Stomach (tissue), 9 donors: ENCODE measurements around the gene ATXN7L1. TPM values are rescaled to one million over a fixed set of nuclear protein-coding genes. Genes with fewer than 3 reads are reported as not detected.

Experiments used
- DNase-seq, 2 donors: peaks; one replicate each; pipeline versions ENCODE4 v3.0.0 to v3.0.0-alpha.2; 2013 to 2019
- H3K27ac ChIP-seq, 5 donors: fragments of 200-600 bp in 4 of 5; sonication (generic) in 4 of 5; one replicate each; pipeline ENCODE4 v1.5.1; 2013 to 2019; ENCODE audit warnings: mild to moderate bottlenecking in 1 of 5, moderate library complexity in 1 of 5
- H3K27me3 ChIP-seq, 3 donors: fragments of 200-600 bp; sonication (generic); one replicate each; pipeline ENCODE4 v1.5.1; 2017 to 2019; ENCODE audit warnings: mixed run types in 1 of 3
- H3K36me3 ChIP-seq, 4 donors: fragments of 200-600 bp; sonication (generic); 1 replicate in 3 of 4; 2 replicates in 1 of 4; pipeline ENCODE4 v1.5.1; 2016 to 2019
- H3K4me1 ChIP-seq, 4 donors: fragments of 200-600 bp; sonication (generic); one replicate each; pipeline ENCODE4 v1.5.1; 2016 to 2019
- H3K4me3 ChIP-seq, 4 donors: fragments of 200-600 bp; sonication (generic) in 3 of 4; one replicate each; pipeline ENCODE4 v1.5.1; 2016 to 2019; ENCODE audit warnings: mild to moderate bottlenecking in 1 of 4
- H3K9me3 ChIP-seq, 4 donors: fragments of 200-600 bp; sonication (generic); one replicate each; pipeline ENCODE4 v1.5.1; 2016 to 2019
- CTCF ChIP-seq, 7 experiments: fragments of 450-650 bp in 4 of 7; fragments of 200-600 bp in 3 of 7; sonication (generic) in 3 of 7; IDR thresholded peaks; one replicate each; pipeline ENCODE4 v1.5.1; 2016 to 2019; ENCODE audit warnings: antibody characterized with exemption in 7 of 7, control low read depth in 2 of 7, mild to moderate bottlenecking in 1 of 7
- EP300 ChIP-seq: sonication (generic); formaldehyde crosslinking; IDR thresholded peaks from one replicate; pipeline ENCODE4 v1.6.1; 2017; ENCODE audit warnings: antibody characterized with exemption
- POLR2A ChIP-seq, 4 donors: fragments of 450-650 bp; IDR thresholded peaks; one replicate each; pipeline ENCODE4 v1.6.1; 2016; ENCODE audit warnings: antibody characterized with exemption in 4 of 4, control low read depth in 2 of 4, mild to moderate bottlenecking in 1 of 4, moderate library complexity in 1 of 4
- POLR2AphosphoS5 ChIP-seq, 3 donors: sonication (generic); formaldehyde crosslinking; IDR thresholded peaks; one replicate each; pipeline ENCODE4 v1.6.1; 2016; ENCODE audit warnings: antibody characterized with exemption in 3 of 3
- WGBS, 5 donors: extraction: QIAGEN DNeasy Blood & Tissue Kit in 3 of 5; methylation state at CpG; one replicate each; pipeline versions ENCODE4 v1.1.5 to v1.1.7; 2013 to 2018; 5-methylcytosine and 5-hydroxymethylcytosine counted together
- intact Hi-C: fragments of 100-400 bp; cut with DNase I; formaldehyde crosslinking; loops from one replicate; pipeline ENCODE4 v1.15.1; 2023; ENCODE audit warnings: low total_unique reads
- polyA plus RNA-seq, 3 donors: library from polyadenylated mRNA; stranded (reverse); fragments of 200-250 nt; gene quantifications; one replicate each; pipeline ENCODE4 v1.2.3, GENCODE V29; 2013
- total RNA-seq, 5 donors: library from RNA; depleted of rRNA; stranded (reverse); fragments of >200 nt; gene quantifications; one replicate each; pipeline versions ENCODE4 v1.1.0 to v1.2.3, GENCODE V29; 2014 to 2016
- donor health status: healthy with polysubstance abuse.
- donor health status: Bipolar disorder and iron deficiency.
- donor health status: healthy.

ATXN7L1 gene
- total and polyA plus RNA-seq, 8 donors: 3.8 to 92.2 (median 8.8) TPM

GRCh38 chr7:105877736-105878135 lies 1.3 kb upstream of the ATXN7L1 start:
- peak in 1 of 2 donors; percentile 39 for DNase-seq
- TF ChIP-seq CTCF (IDR thresholded peaks at IDR 0.05): no peak
- TF ChIP-seq POLR2AphosphoS5 (IDR thresholded peaks at IDR 0.05): no peak
- no peak for TF ChIP-seq POLR2A (IDR thresholded peaks at IDR 0.05)
- no peak for TF ChIP-seq EP300

DNA sequence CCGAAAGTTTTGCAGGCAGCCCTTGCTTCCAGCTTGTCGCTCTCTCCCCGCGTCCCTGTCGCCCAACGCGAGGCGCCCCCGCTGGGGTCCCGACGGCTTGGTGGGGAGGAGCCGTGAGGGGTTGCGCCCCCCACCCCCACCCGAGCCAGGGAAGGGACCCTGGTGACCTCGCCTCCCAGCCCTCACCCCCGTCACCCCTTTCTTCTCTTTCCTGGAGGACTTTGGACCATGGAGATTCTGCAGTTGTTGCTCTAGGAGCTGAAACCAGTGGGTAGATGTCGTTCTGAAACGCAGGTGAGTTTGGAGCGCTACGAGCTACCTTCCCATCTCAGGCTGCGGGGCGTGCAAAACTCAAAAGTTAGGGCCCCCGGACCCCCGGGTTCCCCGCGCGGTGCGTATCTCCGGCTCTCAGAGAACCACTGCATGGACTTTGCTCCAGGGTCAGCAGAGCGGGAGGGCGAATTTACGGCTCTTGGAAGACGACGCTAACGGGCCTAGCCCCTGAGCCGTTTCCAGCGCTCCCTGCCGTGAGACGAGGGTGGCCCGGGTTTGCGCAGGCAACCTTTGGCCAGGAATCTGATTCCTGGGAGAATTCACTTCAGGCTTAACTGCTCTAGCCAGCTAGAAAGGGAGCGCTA lies 684 bp upstream of the ATXN7L1 start:
- Histone ChIP-seq H3K4me3 (peak overlapping the region; percentile 76 to 89 (median 79)), H3K27me3 (peaks cover 0 to 3% (median 0%) of the 10 kb centered on the region in 3 donors), H3K27ac (peak overlapping the region; percentile 65 to 88 (median 78)), H3K36me3 (peaks cover 0 to 5% (median 0%) of the 10 kb centered on the region in 4 donors), H3K9me3 (no peaks in the 10 kb centered on the region), H3K4me1 (peaks cover 27 to 63% (median 48%) of the 10 kb centered on the region in 4 donors)
- WGBS, 5 donors: 0 to 4% (median 3%) methylated on average over 26 to 42 of the region's 42 CpGs
- TF ChIP-seq CTCF (IDR thresholded peaks at IDR 0.05) (no peak), POLR2A (IDR thresholded peaks at IDR 0.05) (no peak), POLR2AphosphoS5 (IDR thresholded peaks at IDR 0.05) (no peak), EP300 (no peak)
- peak; percentile 52 to 81 for DNase-seq
- intact Hi-C loops: no loop called here

More at GRCh38 chr7:105877736-105878135, 1.3 kb upstream of the ATXN7L1 start:
- no peaks in the 10 kb centered on the region for H3K9me3 ChIP-seq
- H3K36me3 ChIP-seq: peaks cover 0 to 5% (median 0%) of the 10 kb centered on the region in 4 donors
- peak overlapping the region; percentile 26 to 88 (median 78) for H3K27ac ChIP-seq
- H3K27me3 ChIP-seq: peaks cover 0 to 3% (median 0%) of the 10 kb centered on the region in 3 donors
- peak overlapping the region; percentile 76 to 89 (median 79) for H3K4me3 ChIP-seq
- H3K4me1 ChIP-seq: peaks cover 27 to 63% (median 48%) of the 10 kb centered on the region in 4 donors
- intact Hi-C loops: no loop called here
- 19 to 45% (median 34%) methylated on average over 10 of the region's 10 CpGs for WGBS, 5 donors

DNA sequence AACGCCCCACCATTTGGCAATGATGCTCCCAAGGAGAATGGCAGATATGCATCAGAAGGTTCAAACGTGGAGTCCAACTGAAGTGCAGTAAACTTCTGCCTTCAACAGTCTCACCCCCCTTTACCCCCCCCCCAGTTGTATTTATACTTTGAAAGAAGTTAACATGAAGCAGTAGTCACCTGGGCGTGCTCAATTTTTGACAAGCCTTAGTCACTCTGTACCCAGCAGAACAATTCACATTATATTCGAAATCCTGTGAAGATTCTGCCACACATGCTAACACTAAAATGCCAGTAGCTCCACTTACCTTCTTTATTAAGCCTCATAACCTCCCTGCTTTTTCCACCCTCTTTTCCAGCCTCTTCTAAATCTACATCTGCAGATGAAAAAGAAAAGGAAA lies 894 bp downstream of the ATXN7L1 start:
- DNase-seq: peak in 1 of 2 donors; percentile 26
- H3K4me1 ChIP-seq: peaks cover 23 to 49% (median 38%) of the 10 kb centered on the region in 4 donors
- peaks cover 0 to 5% (median 0%) of the 10 kb centered on the region in 4 donors for H3K36me3 ChIP-seq
- H3K27me3 ChIP-seq: peaks cover 0 to 3% (median 0%) of the 10 kb centered on the region in 3 donors
- H3K9me3 ChIP-seq: no peaks in the 10 kb centered on the region
- peak overlapping the region; percentile 58 to 89 (median 77) for H3K4me3 ChIP-seq
- no peak for TF ChIP-seq EP300
- TF ChIP-seq CTCF (IDR thresholded peaks at IDR 0.05): no peak
- TF ChIP-seq POLR2A (IDR thresholded peaks at IDR 0.05): no peak
- TF ChIP-seq POLR2AphosphoS5 (IDR thresholded peaks at IDR 0.05): no peak
- 22 to 41% (median 35%) methylated on average over 4 of the region's 4 CpGs for WGBS, 5 donors
- intact Hi-C loops: no loop called here
- peak overlapping the region in 4 of 5 donors; percentile 90 to 91 (median 91) for H3K27ac ChIP-seq

DNA sequence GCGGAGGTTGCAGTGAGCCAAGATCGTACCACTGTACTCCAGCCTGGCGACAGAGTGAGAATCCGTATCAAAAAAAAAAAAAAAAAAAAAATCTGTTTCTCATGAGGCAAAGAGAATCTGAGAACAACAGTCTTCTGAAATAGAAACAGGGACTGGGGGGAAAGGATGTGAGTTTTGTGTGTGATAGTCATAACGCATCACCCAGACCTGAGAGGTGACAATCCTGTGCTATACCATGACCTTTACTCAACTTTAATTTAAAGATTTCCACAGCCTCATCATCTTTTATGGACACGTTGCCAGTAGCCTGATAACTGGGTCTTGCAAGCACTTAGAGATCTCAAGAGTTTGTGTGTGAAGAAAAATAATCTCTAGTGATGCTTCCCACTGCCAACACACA lies 2.3 kb downstream of the ATXN7L1 start:
- H3K4me3 ChIP-seq: no peak overlapping the region
- DNase-seq: no peak
- no peaks in the 10 kb centered on the region for H3K9me3 ChIP-seq
- peaks cover 0 to 5% (median 0%) of the 10 kb centered on the region in 4 donors for H3K36me3 ChIP-seq
- H3K4me1 ChIP-seq: peaks cover 14 to 37% (median 34%) of the 10 kb centered on the region in 4 donors
- WGBS, 5 donors: 88 to 96% (median 95%) methylated on average over 6 of the region's 6 CpGs
- no peak for TF ChIP-seq CTCF (IDR thresholded peaks at IDR 0.05)
- intact Hi-C loops: no loop called here
- H3K27ac ChIP-seq: no peak overlapping the region
- H3K27me3 ChIP-seq: peaks cover 0 to 3% (median 0%) of the 10 kb centered on the region in 3 donors
